ENCODE measurements around the gene C14orf132. TPM values are rescaled to one million over a fixed set of nuclear protein-coding genes. Genes with fewer than 3 reads are reported as not detected.

C14orf132 gene
- total RNA-seq, 6 donors from 2014 or later, result 36.7 to 64.6 (median 59.6) TPM

DNA sequence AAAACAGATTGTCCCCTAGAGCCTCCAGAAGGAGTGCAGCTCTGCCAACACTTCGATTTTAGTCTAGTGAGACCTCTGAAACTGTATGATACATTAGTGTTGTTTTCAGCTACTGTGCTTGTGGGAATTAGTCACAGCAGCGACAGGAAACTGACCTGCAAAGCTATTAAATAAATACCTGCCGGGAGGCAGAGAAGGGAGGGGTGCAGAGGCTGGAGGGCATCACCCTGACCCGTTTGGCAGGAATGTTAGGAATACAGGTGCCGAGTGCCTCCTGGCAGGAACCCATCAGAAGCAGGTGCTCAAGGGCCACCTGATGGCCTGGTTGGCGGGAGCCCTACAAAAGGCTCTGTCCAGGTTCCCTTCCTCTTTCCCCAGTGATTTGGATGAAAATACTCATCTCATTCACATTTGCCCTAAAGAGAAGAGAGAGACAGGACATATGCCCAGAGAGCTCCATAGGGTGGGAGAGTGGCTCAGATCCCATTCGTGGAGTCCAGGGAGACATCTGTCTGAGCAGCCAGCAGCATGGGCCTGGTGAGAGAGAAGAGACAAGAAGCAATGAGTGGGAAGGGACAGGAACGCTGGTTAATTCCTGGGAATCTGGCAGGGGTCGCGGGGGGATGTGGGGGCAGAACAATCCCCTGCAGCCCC lies 44.6 kb downstream of the C14orf132 start:
- no peak for TF ChIP-seq EP300 (IDR thresholded peaks at IDR 0.05)
- Histone ChIP-seq H3K27me3 (no peaks in the 10 kb centered on the region), H3K27ac (peak overlapping the region in 2 of 4 donors; percentile 40 to 46), H3K4me3 (no peak overlapping the region), H3K4me1 (peaks cover 0 to 14% (median 4%) of the 10 kb centered on the region in 4 donors), H3K36me3 (peaks cover 0 to 26% (median 20%) of the 10 kb centered on the region in 4 donors), H3K9me3 (no peaks in the 10 kb centered on the region)
- ATAC-seq (ENCODE audit: low FRiP score in 2 of 2), result peak; percentile 23 to 85
- WGBS, 2 donors, result 69 to 76% methylated on average over 10 of the region's 10 CpGs
- DNase-seq, result peak in 1 of 2 donors; percentile 86

DNA sequence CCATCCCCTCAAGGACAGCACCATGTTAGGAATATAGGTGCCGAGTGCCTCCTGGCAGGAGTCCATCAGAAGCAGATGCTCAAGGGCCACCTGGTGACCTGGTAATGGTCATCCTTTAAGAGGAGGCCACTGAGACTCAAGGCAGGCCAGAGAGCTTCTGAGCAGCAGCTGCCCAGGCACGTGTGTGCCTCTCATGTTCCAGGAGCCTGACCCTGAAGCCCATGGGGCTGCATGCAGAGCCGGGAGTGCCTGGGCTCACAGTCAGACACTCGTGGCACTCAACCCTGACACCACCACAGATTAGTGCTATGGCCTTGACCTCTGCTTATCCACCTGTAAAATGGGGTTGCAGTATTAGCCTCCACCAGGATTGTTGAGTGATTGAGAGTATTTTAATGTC lies 45.6 kb downstream of the C14orf132 start:
- ATAC-seq (ENCODE audit: low FRiP score in 2 of 2) (no peak), DNase-seq (peak in 1 of 2 donors; percentile 18)
- no peak overlapping the region for H3K4me3 ChIP-seq
- no peaks in the 10 kb centered on the region for H3K9me3 ChIP-seq
- TF ChIP-seq, protein P1, sequence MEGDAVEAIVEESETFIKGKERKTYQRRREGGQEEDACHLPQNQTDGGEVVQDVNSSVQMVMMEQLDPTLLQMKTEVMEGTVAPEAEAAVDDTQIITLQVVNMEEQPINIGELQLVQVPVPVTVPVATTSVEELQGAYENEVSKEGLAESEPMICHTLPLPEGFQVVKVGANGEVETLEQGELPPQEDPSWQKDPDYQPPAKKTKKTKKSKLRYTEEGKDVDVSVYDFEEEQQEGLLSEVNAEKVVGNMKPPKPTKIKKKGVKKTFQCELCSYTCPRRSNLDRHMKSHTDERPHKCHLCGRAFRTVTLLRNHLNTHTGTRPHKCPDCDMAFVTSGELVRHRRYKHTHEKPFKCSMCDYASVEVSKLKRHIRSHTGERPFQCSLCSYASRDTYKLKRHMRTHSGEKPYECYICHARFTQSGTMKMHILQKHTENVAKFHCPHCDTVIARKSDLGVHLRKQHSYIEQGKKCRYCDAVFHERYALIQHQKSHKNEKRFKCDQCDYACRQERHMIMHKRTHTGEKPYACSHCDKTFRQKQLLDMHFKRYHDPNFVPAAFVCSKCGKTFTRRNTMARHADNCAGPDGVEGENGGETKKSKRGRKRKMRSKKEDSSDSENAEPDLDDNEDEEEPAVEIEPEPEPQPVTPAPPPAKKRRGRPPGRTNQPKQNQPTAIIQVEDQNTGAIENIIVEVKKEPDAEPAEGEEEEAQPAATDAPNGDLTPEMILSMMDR (IDR thresholded peaks at IDR 0.05), result no peak
- TF ChIP-seq EP300 (IDR thresholded peaks at IDR 0.05) (no peak), POLR2AphosphoS5 (IDR thresholded peaks at IDR 0.05) (no peak), POLR2A (IDR thresholded peaks at IDR 0.05) (no peak)
- WGBS, 2 donors, result 87 to 92% methylated on average over 2 to 4 of the region's 4 CpGs
- no peaks in the 10 kb centered on the region for H3K27me3 ChIP-seq
- H3K27ac ChIP-seq, result no peak overlapping the region
- peaks cover 0 to 32% (median 24%) of the 10 kb centered on the region in 4 donors for H3K36me3 ChIP-seq
- peaks cover 0 to 14% (median 4%) of the 10 kb centered on the region in 4 donors for H3K4me1 ChIP-seq

DNA sequence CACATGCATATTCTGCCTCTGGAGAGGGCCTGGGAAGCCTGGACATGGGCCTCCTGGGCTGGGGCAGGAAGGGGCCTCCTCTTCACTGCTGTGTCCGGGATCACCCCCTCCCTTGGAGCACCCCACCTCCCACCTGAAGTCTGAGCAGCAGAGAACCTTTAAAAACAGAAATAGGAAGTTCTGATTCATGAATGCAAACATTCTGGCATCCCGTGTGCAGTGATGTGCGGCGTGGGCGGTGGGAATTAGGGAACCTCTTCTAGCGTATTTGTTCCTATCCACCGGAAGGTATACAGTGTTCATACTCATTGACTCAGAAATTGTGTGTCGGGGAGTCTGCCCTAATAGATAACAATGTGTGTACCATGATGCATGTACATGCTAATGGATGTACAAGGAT lies 46.2 kb downstream of the C14orf132 start:
- peaks cover 0 to 14% (median 6%) of the 10 kb centered on the region in 4 donors for H3K4me1 ChIP-seq
- no peaks in the 10 kb centered on the region for H3K27me3 ChIP-seq
- no peak overlapping the region for H3K27ac ChIP-seq
- WGBS, 2 donors, result 69 to 87% methylated on average over 8 of the region's 8 CpGs
- no peaks in the 10 kb centered on the region for H3K9me3 ChIP-seq
- H3K36me3 ChIP-seq, result peaks cover 0 to 32% (median 24%) of the 10 kb centered on the region in 4 donors
- DNase-seq (no peak), ATAC-seq (ENCODE audit: low FRiP score in 2 of 2) (no peak)
- H3K4me3 ChIP-seq, result no peak overlapping the region
- no peak for TF ChIP-seq POLR2A (IDR thresholded peaks at IDR 0.05)
- TF ChIP-seq POLR2AphosphoS5 (IDR thresholded peaks at IDR 0.05), result no peak
- TF ChIP-seq, protein P1 (IDR thresholded peaks at IDR 0.05), result no peak
- no peak for TF ChIP-seq EP300 (IDR thresholded peaks at IDR 0.05)

DNA sequence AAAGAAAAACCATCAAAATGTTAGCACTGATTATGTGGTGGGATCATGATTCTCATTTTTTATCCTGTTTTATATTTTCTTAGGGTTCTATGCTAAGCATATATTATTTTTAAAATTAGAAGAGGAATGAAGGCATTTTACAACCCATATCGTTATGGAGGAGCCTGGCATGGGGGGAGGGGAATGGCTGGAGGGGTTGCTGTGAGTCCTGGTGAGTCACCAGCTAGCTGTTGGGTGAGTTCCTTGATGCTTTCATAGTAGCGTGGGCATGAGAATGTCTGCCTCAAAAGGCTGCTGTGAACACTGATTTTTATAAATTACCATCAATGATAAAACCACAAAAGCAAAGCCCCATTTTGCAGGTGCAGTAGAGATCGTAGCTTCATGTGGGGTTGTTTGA lies 46.9 kb downstream of the C14orf132 start:
- no peaks in the 10 kb centered on the region for H3K9me3 ChIP-seq
- peaks cover 0 to 16% (median 9%) of the 10 kb centered on the region in 4 donors for H3K4me1 ChIP-seq
- WGBS, 2 donors, result 83 to 85% methylated on average over 3 of the region's 3 CpGs
- TF ChIP-seq POLR2A (IDR thresholded peaks at IDR 0.05) (no peak), POLR2AphosphoS5 (IDR thresholded peaks at IDR 0.05) (no peak), EP300 (IDR thresholded peaks at IDR 0.05) (no peak)
- TF ChIP-seq, protein P1 (IDR thresholded peaks at IDR 0.05), result no peak
- peaks cover 0 to 32% (median 24%) of the 10 kb centered on the region in 4 donors for H3K36me3 ChIP-seq
- H3K4me3 ChIP-seq, result no peak overlapping the region
- no peaks in the 10 kb centered on the region for H3K27me3 ChIP-seq
- H3K27ac ChIP-seq, result no peak overlapping the region
- DNase-seq (no peak), ATAC-seq (ENCODE audit: low FRiP score in 2 of 2) (no peak)

DNA sequence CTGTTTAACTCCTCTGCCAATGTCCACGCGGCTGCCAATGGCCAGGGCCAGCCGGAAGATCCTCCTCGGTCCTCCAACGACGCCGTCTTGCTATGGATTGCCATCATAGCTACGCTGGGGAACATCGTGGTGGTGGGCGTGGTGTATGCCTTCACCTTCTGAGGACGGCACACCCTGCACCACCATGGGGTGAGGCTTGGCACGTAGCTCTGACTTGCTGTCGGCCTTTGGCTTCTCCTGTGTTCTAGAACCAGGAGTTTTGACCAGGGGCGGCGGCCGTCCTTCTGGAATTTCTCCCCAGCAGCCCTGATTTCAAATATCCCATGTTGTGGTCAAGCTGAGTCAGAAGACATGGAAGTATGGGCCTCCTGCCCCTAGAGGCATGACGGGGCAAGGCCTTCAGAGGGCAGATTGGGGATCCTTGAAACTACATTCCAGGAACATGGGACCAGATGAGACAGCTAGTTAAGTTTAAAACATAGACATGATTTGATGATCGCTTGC lies 47.5 kb downstream of the C14orf132 start:
- ATAC-seq (ENCODE audit: low FRiP score in 2 of 2), result no peak

More for the DNA sequence above, 47.5 kb downstream of the C14orf132 start:
- WGBS, 2 donors, result 93 to 95% methylated on average over 6 to 18 of the region's 18 CpGs
- peaks cover 0 to 18% (median 9%) of the 10 kb centered on the region in 4 donors for H3K4me1 ChIP-seq
- peak in 1 of 2 donors; percentile 51 for DNase-seq
- no peaks in the 10 kb centered on the region for H3K27me3 ChIP-seq
- H3K9me3 ChIP-seq, result no peaks in the 10 kb centered on the region
- H3K4me3 ChIP-seq, result no peak overlapping the region
- H3K36me3 ChIP-seq, result peaks cover 0 to 32% (median 24%) of the 10 kb centered on the region in 4 donors
- H3K27ac ChIP-seq, result no peak overlapping the region
- TF ChIP-seq, protein P1 (IDR thresholded peaks at IDR 0.05), result no peak
- no peak for TF ChIP-seq EP300 (IDR thresholded peaks at IDR 0.05)
